Measurements from ENCODE around the gene CPED1.

- TF ChIP-seq CTCF (conservative IDR thresholded peaks at IDR 0.05; ENCODE audit: low read depth, low read length) (no peak), EZH2 (IDR thresholded peaks at IDR 0.05; ENCODE audit: low read length, unreplicated experiment) (no peak), EZH2phosphoT487 (IDR thresholded peaks at IDR 0.05; ENCODE audit: borderline replicate concordance, low read length) (no peak)
Measured at GRCh38 chr7:121175826-121176225, 187.3 kb downstream of the CPED1 start.

All from PC-3 (cell line).